Spleen (tissue), 11 donors: Measurements from ENCODE around the gene PTPRT. TPM values are rescaled to one million over a fixed set of nuclear protein-coding genes. Genes with fewer than 3 reads are reported as not detected.

Source experiments
- DNase-seq: peaks from one replicate; pipeline ENCODE4 v3.0.0-alpha.2; 2020
- H3K27ac ChIP-seq, 8 donors: fragments of 200-600 bp; sonication (generic) in 7 of 8; 1 replicate in 4 of 8; 2 replicates in 4 of 8; pipeline versions ENCODE4 v1.5.0 to v1.8.0; 2016 to 2021; ENCODE audit warnings: inconsistent platforms in 4 of 8, mild to moderate bottlenecking in 4 of 8, moderate library complexity in 1 of 8
- H3K27me3 ChIP-seq, 7 donors: fragments of 200-600 bp; sonication (generic) in 6 of 7; replicated peaks in 1 of 7; 1 replicate in 4 of 7; 2 replicates in 3 of 7; pipeline versions ENCODE4 v1.5.0 to v1.8.0; 2016 to 2021; ENCODE audit warnings: inconsistent platforms in 3 of 7, mild to moderate bottlenecking in 1 of 7
- H3K36me3 ChIP-seq, 6 donors: fragments of 200-600 bp; sonication (generic) in 5 of 6; 1 replicate in 4 of 6; 2 replicates in 2 of 6; pipeline versions ENCODE4 v1.5.0 to v1.8.0; 2016 to 2021; ENCODE audit warnings: inconsistent platforms in 2 of 6
- H3K4me1 ChIP-seq, 6 donors: fragments of 200-600 bp; sonication (generic) in 5 of 6; 1 replicate in 3 of 6; 2 replicates in 3 of 6; pipeline versions ENCODE4 v1.5.0 to v1.8.0; 2016 to 2021; ENCODE audit warnings: inconsistent platforms in 3 of 6
- H3K4me3 ChIP-seq, 8 donors: fragments of 200-600 bp; sonication (generic) in 7 of 8; 1 replicate in 4 of 8; 2 replicates in 4 of 8; pipeline versions ENCODE4 v1.5.0 to v1.8.0; 2016 to 2021; ENCODE audit warnings: inconsistent platforms in 4 of 8, mild to moderate bottlenecking in 4 of 8, moderate library complexity in 2 of 8
- H3K9me3 ChIP-seq, 8 donors: fragments of 200-600 bp; sonication (generic) in 7 of 8; 1 replicate in 4 of 8; 2 replicates in 4 of 8; pipeline versions ENCODE4 v1.5.0 to v1.8.0; 2016 to 2021; ENCODE audit warnings: inconsistent platforms in 4 of 8
- CTCF ChIP-seq, 11 experiments: fragments of 200-600 bp in 7 of 11; fragments of 450-650 bp in 4 of 11; sonication (generic) in 4 of 11; IDR thresholded peaks in 8 of 11; conservative IDR thresholded peaks in 3 of 11; 1 replicate in 7 of 11; 2 replicates in 4 of 11; pipeline versions ENCODE4 v1.4.0 to v1.8.0; 2016 to 2021; ENCODE audit warnings: antibody characterized with exemption in 11 of 11, inconsistent platforms in 4 of 11, mild to moderate bottlenecking in 1 of 11
- POLR2A ChIP-seq, 3 donors: fragments of 450-650 bp; IDR thresholded peaks; one replicate each; pipeline ENCODE4 v1.5.1; 2017; ENCODE audit warnings: antibody characterized with exemption in 3 of 3, mild to moderate bottlenecking in 1 of 3
- POLR2AphosphoS5 ChIP-seq, 3 donors: sonication (generic); formaldehyde crosslinking; IDR thresholded peaks; one replicate each; pipeline ENCODE4 v1.5.1; 2017; ENCODE audit warnings: antibody characterized with exemption in 3 of 3
- WGBS, 5 donors: extraction: QIAGEN DNeasy Blood & Tissue Kit in 3 of 5; methylation state at CpG; one replicate each; pipeline versions ENCODE4 v1.1.5 to v1.1.7; 2013 to 2018; 5-methylcytosine and 5-hydroxymethylcytosine counted together
- intact Hi-C: fragments of 100-400 bp; cut with DNase I; formaldehyde crosslinking; loops from one replicate; pipeline ENCODE4 v1.15.0; 2023; ENCODE audit warnings: low total_unique reads
- polyA plus RNA-seq, 3 donors: library from polyadenylated mRNA; stranded (reverse); fragments of 200-250 nt; gene quantifications; one replicate each; pipeline ENCODE4 v1.2.1, GENCODE V29; 2013
- total RNA-seq, 7 donors: library from RNA; depleted of rRNA in 3 of 7; stranded (reverse); fragments of >200 nt in 3 of 7; fragmentation: NEBNext Ultra II Directional in 4 of 7; extraction: Animal tissue kit (Norgen Biotek cat#: 25700) in 4 of 7; gene quantifications; one replicate each; pipeline versions ENCODE4 v1.1.0 to v1.2.1, GENCODE V29; 2016 to 2021
- donor health status: healthy with polysubstance abuse.
- donor health status: DM: no; HTN: no; CAD: no; lungs with moderate emphysema.
- donor health status: DM: no; HTN: no; CAD: no.
- donor health status: Bipolar disorder and iron deficiency.
- donor health status: healthy.
- donor health status: DM: no; HTN: no; CAD: no.
- donor health status: DM: yes; HTN: yes; CAD: no.

The PTPRT gene
- total and polyA plus RNA-seq, 10 donors, result 0.02 to 4.7 (median 1.2) TPM

DNA sequence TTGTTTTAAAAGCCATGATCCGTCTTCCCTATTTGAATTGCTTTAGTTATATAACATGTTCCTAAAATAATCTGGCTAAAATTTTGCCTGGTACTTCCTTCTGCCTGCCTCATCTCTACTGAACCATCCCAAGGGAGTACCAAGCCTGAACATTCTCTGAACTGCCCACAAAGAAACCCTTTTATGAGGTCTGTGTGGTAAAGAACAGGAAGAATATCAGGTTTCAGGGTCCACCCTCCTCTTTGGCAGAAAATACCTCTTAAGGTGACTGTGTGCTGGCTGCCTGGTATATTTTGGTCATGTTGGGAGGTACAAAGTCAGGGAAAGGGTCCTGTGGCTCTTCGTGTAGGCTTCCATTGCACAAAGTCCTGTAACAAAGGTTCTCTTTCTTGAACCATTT is 997.4 kb downstream of the PTPRT start:
- no peak for TF ChIP-seq POLR2A (IDR thresholded peaks at IDR 0.05)
- TF ChIP-seq POLR2AphosphoS5 (IDR thresholded peaks at IDR 0.05), result no peak
- no peak for TF ChIP-seq CTCF (IDR thresholded peaks at IDR 0.05 in 8 of 11, conservative IDR thresholded peaks at IDR 0.05 in 3 of 11)
- no peak for DNase-seq
- 28 to 40% (median 35%) methylated on average over 2 of the region's 2 CpGs for WGBS, 5 donors
- Histone ChIP-seq H3K27me3 (no peaks in the 10 kb centered on the region), H3K4me1 (no peaks in the 10 kb centered on the region), H3K27ac (no peak overlapping the region), H3K4me3 (no peak overlapping the region), H3K36me3 (no peaks in the 10 kb centered on the region), H3K9me3 (no peaks in the 10 kb centered on the region)
- intact Hi-C loops, result no loop called here

DNA sequence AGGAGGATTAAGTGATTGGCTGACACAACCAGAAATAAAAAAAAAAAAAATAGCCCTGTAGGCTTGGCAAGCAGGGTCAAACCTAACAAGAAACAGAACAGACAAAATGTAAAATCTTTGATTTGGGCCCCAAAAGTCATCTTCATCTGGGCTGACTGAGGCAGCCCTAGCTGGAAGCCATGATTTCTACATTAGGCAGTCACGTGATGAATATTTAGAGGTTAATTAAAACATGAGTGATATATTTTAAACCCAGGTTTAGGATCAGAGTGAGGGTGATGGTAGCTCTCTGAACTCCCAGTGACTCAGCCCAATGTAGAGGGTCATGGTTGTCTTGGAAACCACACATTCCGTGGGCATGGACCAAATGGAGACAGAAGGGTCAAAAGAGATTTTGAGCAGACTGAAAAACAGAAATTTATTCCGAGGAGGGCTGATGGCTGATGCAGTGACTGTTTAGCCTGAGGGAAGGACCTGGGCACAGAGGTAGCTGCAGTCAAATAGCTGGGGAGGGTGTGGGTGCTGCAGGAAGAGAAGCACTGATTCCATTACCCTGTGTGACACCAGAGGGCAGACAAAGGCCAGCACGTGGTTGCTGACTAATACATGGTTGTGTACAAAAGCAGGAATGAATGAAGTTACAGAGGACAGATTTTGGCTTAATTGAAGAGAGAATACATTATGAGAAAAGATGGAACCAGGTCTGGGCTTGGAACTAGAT is 998.4 kb downstream of the PTPRT start:
- Histone ChIP-seq H3K36me3 (no peaks in the 10 kb centered on the region), H3K4me3 (no peak overlapping the region), H3K4me1 (no peaks in the 10 kb centered on the region), H3K27ac (no peak overlapping the region), H3K9me3 (peaks cover 0 to 9% (median 0%) of the 10 kb centered on the region in 8 donors), H3K27me3 (no peaks in the 10 kb centered on the region)
- 51 to 61% (median 58%) methylated on average over 4 of the region's 4 CpGs for WGBS, 5 donors
- no peak for DNase-seq
- intact Hi-C loops, result no loop called here
- no peak for TF ChIP-seq POLR2A (IDR thresholded peaks at IDR 0.05)
- TF ChIP-seq CTCF (IDR thresholded peaks at IDR 0.05 in 8 of 11, conservative IDR thresholded peaks at IDR 0.05 in 3 of 11), result no peak
- TF ChIP-seq POLR2AphosphoS5 (IDR thresholded peaks at IDR 0.05), result no peak

DNA sequence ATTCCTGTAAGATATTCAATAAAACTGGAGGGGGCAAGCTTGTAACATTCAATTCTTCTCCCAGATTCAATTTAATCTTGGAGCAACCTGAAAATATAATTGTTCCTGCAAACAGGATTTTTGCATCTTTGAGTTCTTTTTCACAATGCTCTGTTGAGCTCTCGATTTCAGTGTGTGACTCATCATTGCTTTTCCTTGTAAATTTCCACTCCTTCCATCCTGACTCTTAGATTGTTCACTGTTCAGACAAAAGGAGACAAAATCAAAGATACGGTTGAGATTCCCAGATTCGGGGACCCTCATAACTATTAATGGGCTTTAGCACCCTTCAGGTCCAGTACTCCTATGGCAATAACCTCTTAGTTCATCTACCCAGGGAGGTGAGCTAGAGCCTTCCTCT is 999.6 kb downstream of the PTPRT start:
- no peak for DNase-seq
- Histone ChIP-seq H3K27ac (no peak overlapping the region), H3K4me1 (no peaks in the 10 kb centered on the region), H3K9me3 (peaks cover 0 to 19% (median 0%) of the 10 kb centered on the region in 8 donors), H3K4me3 (no peak overlapping the region), H3K36me3 (no peaks in the 10 kb centered on the region), H3K27me3 (no peaks in the 10 kb centered on the region)
- WGBS, 5 donors, result 73 to 85% (median 79%) methylated on average over 3 of the region's 3 CpGs
- TF ChIP-seq POLR2AphosphoS5 (IDR thresholded peaks at IDR 0.05) (no peak), CTCF (IDR thresholded peaks at IDR 0.05 in 8 of 11, conservative IDR thresholded peaks at IDR 0.05 in 3 of 11) (no peak), POLR2A (IDR thresholded peaks at IDR 0.05) (no peak)
- intact Hi-C loops, result no loop called here

DNA sequence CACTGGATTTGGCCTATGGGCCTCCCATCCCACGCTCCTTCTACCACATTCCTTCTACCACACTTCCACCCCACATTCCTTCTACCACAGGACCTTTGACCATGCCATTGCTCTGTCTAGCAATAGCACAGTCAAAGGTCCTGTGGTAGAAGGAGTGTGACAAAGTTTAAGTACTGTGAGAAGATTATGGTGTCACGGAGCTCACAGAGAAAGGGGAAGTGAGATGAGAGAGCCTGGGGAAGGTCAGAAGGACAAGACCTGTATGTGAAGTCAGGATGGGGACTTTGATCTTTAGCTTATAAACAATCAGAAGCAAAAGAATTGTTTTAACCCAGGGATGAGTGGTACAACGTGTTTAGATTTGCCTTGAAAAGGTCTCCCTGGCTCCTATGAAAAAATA is 1003.4 kb downstream of the PTPRT start:
- TF ChIP-seq CTCF (IDR thresholded peaks at IDR 0.05 in 8 of 11, conservative IDR thresholded peaks at IDR 0.05 in 3 of 11) (no peak), POLR2A (IDR thresholded peaks at IDR 0.05) (no peak), POLR2AphosphoS5 (IDR thresholded peaks at IDR 0.05) (no peak)
- no peak overlapping the region for H3K4me3 ChIP-seq
- H3K27ac ChIP-seq, result no peak overlapping the region
- intact Hi-C loops, result no loop called here
- H3K27me3 ChIP-seq, result no peaks in the 10 kb centered on the region
- H3K4me1 ChIP-seq, result no peaks in the 10 kb centered on the region
- no peaks in the 10 kb centered on the region for H3K36me3 ChIP-seq
- WGBS, 5 donors, result 44 to 64% (median 62%) methylated on average over 3 of the region's 3 CpGs
- H3K9me3 ChIP-seq, result peaks cover 0 to 19% (median 0%) of the 10 kb centered on the region in 8 donors
- no peak for DNase-seq
